GM12878 (cell line): ENCODE data around the gene ZG16. TPM values are rescaled to one million over a fixed set of nuclear protein-coding genes. Genes with fewer than 3 reads are reported as not detected.

Experiments used
- BACH1 ChIP-seq: fragments of 450-650 bp; IDR thresholded peaks from 2 replicates; pipeline ENCODE4 v1.6.1; 2017; ENCODE audit warnings: mild to moderate bottlenecking, borderline replicate concordance
- BCL3 ChIP-seq: IDR thresholded peaks from 2 replicates; pipeline ENCODE4 v1.6.1; 2011; ENCODE audit warnings: borderline replicate concordance, low read depth, mild to moderate bottlenecking, moderate library complexity, low read length; ENCODE audit not compliant: insufficient read depth, poor library complexity, severe bottlenecking
- BHLHE40 ChIP-seq, 2 experiments: fragments of 450-650 bp in 1 of 2; IDR thresholded peaks; 2 replicates each; pipeline ENCODE4 v1.6.1; 2011 to 2017; ENCODE audit warnings: low read depth in 2 of 2, borderline replicate concordance in 1 of 2, improper control_type of control experiment in 1 of 2, low read length in 1 of 2, mild to moderate bottlenecking in 1 of 2
- GATAD2B ChIP-seq: fragments of 450-650 bp; conservative IDR thresholded peaks from 2 replicates; pipeline ENCODE4 v1.6.1; 2017; ENCODE audit warnings: low read depth, mild to moderate bottlenecking, moderate library complexity
- HSF1 ChIP-seq: fragments of 150-350 bp; IDR thresholded peaks from 2 replicates; pipeline ENCODE4 v1.6.1; 2014; ENCODE audit warnings: mild to moderate bottlenecking, low read depth, low read length
- IKZF1 ChIP-seq: fragments of 450-650 bp; conservative IDR thresholded peaks from 2 replicates; pipeline ENCODE4 v1.6.1; 2017; ENCODE audit warnings: antibody characterized with exemption, mild to moderate bottlenecking
- IRF4 ChIP-seq: IDR thresholded peaks from 2 replicates; pipeline ENCODE4 v1.6.1; 2011; ENCODE audit warnings: low read depth, low read length
- MEF2B ChIP-seq: fragments of 450-650 bp; IDR thresholded peaks from 2 replicates; pipeline ENCODE4 v1.6.1; 2018; ENCODE audit warnings: mild to moderate bottlenecking, moderate library complexity; ENCODE audit not compliant: partially characterized antibody, poor library complexity, severe bottlenecking
- POLR2AphosphoS2 ChIP-seq: IDR thresholded peaks from 2 replicates; pipeline ENCODE4 v1.6.1; 2011; ENCODE audit warnings: low read depth, mild to moderate bottlenecking, low read length, improper control_type of control experiment, moderate library complexity
- POLR2AphosphoS5 ChIP-seq: IDR thresholded peaks from 2 replicates; pipeline ENCODE4 v1.6.1; 2011; ENCODE audit warnings: mild to moderate bottlenecking, low read length, inconsistent platforms
- POU2F2 ChIP-seq: IDR thresholded peaks from 3 replicates; pipeline ENCODE4 v1.6.1; 2011; ENCODE audit warnings: low read depth, mild to moderate bottlenecking, low read length, borderline replicate concordance
- RELB ChIP-seq: fragments of 450-650 bp; IDR thresholded peaks from 2 replicates; pipeline ENCODE4 v1.6.1; 2017; ENCODE audit warnings: low read depth, mild to moderate bottlenecking, moderate library complexity
- SMAD1 ChIP-seq: fragments of 450-650 bp; IDR thresholded peaks from 2 replicates; pipeline ENCODE4 v1.6.1; 2018; ENCODE audit warnings: mild to moderate bottlenecking, low read depth; ENCODE audit not compliant: partially characterized antibody
- USF1 ChIP-seq: IDR thresholded peaks from 2 replicates; pipeline ENCODE4 v1.6.1; 2011; ENCODE audit warnings: borderline replicate concordance, low read depth, mild to moderate bottlenecking, moderate library complexity, mixed read lengths, low read length; ENCODE audit not compliant: insufficient read depth; ENCODE audit errors: extremely low read length
- USF2 ChIP-seq: IDR thresholded peaks from 2 replicates; pipeline ENCODE4 v1.6.1; 2011; ENCODE audit warnings: low read depth, low read length, improper control_type of control experiment, borderline replicate concordance
- ZNF687 ChIP-seq: fragments of 450-650 bp; IDR thresholded peaks from 2 replicates; pipeline ENCODE4 v1.6.1; 2017; ENCODE audit warnings: mild to moderate bottlenecking, moderate library complexity
- polyA plus RNA-seq, 11 experiments: library from polyadenylated mRNA; depleted of rRNA in 4 of 11; unstranded in 6 of 11; stranded (reverse) in 5 of 11; fragments of >200 nt; fragmentation: Nextera tagmentation in 4 of 11; fragmentation: Illumina TruSeq in 1 of 11; extraction: Ambion mirVana in 4 of 11; extraction: Trizol in 1 of 11; gene quantifications; 1 replicate in 1 of 11; 2 replicates in 10 of 11; pipeline versions ENCODE4 v1.2.1 to v1.2.3, GENCODE V29; 2011 to 2016; ENCODE audit warnings: inconsistent platforms in 2 of 11, missing spikeins in 2 of 11, low read depth in 1 of 11
- total RNA-seq, 4 experiments: library from RNA; depleted of rRNA in 3 of 4; stranded (reverse); fragments of >200 nt in 3 of 4; fragmentation: Illumina TruSeq in 1 of 4; extraction: Trizol in 1 of 4; gene quantifications; 2 replicates each; pipeline versions ENCODE4 v1.2.1 to v1.2.3, GENCODE V29; 2013 to 2021

Gene ZG16
- total and polyA plus RNA-seq, 10 of the 15 experiments (the other 5 are each of a cell fraction or from before 2014, with no cell fraction given) = not detected

DNA sequence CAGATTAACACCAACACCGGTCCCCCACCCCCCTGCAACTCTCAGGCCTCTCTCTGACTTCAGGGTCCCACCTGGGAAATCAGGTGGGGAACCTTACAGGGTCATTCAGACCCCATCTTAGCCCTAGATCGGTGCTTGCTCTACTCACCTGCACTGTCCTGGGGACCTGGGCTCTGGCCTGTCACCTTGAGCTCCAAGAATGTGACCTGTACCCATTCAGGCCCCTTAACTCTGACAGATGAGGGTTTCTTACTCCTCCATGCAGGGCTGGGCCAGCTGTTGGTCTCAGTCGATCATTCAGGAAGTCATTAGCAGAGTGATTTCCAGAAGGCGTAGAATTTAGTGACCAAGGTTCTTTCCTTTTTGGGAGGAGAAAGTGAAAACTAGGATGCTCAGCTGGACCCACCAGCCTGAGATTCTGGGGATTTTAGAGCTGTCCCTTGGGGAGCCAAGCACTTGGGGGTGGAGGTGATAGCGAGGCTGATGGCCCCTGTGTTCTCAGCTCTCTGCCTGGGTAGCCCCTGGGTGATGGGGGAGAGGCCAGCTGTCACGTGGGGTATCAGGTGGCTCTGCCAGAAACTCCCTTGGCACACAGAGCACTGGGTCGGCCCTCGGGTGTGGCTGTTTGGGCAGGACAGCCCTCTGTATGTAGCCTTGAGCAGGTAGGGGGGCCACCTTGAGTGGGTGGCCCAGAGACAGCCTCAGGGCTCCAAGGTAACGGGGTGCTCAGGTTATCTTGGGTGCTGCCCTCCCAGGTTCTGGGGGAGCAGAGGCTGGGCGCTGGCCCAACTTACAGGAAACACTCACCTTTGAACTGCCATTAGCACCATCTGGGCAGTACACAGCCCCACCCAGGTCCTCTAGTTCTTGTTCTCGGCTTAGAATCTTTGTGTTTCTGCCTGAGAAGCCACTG lies 42.9 kb downstream of the ZG16 start (continued):
- TF ChIP-seq BCL3 (no peak), RELB (peak; percentile 67), USF2 (peak; percentile 94), BACH1 (no peak; the same call in 1 of the 2 replicates), GATAD2B (0 out of 2 replicates have a peak, but pooled peaks have one; percentile 27), IRF4 (no peak), POLR2AphosphoS2 (peak; percentile 46; the same call in 1 of the 2 replicates), HSF1 (no peak), POLR2AphosphoS5 (peak; percentile 81), IKZF1 (peak; percentile 32), SMAD1 (peak; percentile 22), ZNF687 (peak; percentile 57; the same call in 1 of the 2 replicates), BHLHE40 (IDR thresholded peaks at IDR 0.05; ENCODE audit: borderline replicate concordance in 1 of 2, low read depth in 2 of 2, low read length in 1 of 2) (peak in 1 of 2 experiments; percentile 75; a peak in 2 of 4 replicates), USF1 (peak; percentile 94), POU2F2 (0 out of 3 replicates have a peak, but pooled peaks have one; percentile 18), MEF2B (peak; percentile 76)
